HL-60 (cell line): ENCODE results near the gene TMEM39B.
A peak's percentile ranks its signal among the peaks of the same experiment; 100 is the strongest.

Experiments used
- DNase-seq, 2 experiments: peaks; one replicate each; pipeline ENCODE4 v3.0.0-alpha.2; 2010 to 2020; ENCODE audit warnings: low read depth in 1 of 2, low spot score in 1 of 2
- H3K27ac ChIP-seq: fragments of 250-450 bp; sonication (Bioruptor Pico); replicated peaks from 2 replicates; pipeline ENCODE4 v1.5.1; 2020; ENCODE audit warnings: mild to moderate bottlenecking, moderate library complexity
- H3K27me3 ChIP-seq: fragments of 250-450 bp; sonication (Bioruptor Pico); 2 replicates; pipeline ENCODE4 v1.5.1; 2021; ENCODE audit warnings: mild to moderate bottlenecking, moderate library complexity; ENCODE audit not compliant: insufficient read depth, poor library complexity, severe bottlenecking
- H3K4me3 ChIP-seq: replicated peaks from 2 replicates; pipeline ENCODE4 v1.5.1; 2011; ENCODE audit warnings: mild to moderate bottlenecking, control low read depth, low read length; ENCODE audit not compliant: insufficient read depth
- CTCF ChIP-seq: IDR thresholded peaks from one replicate; pipeline ENCODE4 v1.5.1; 2011; ENCODE audit warnings: low read length, control low read depth, inconsistent platforms; ENCODE audit not compliant: insufficient read depth
- GABPA ChIP-seq: IDR thresholded peaks from 2 replicates; pipeline ENCODE4 v1.6.1; 2012; ENCODE audit warnings: low read depth
- POLR2AphosphoS5 ChIP-seq: IDR thresholded peaks from 2 replicates; pipeline ENCODE4 v1.6.1; 2012; ENCODE audit warnings: low read depth
- REST ChIP-seq: IDR thresholded peaks from 2 replicates; pipeline ENCODE4 v1.6.1; 2012; ENCODE audit warnings: low read depth; ENCODE audit not compliant: insufficient replicate concordance
- SPI1 ChIP-seq: IDR thresholded peaks from 2 replicates; pipeline ENCODE4 v1.6.1; 2012; ENCODE audit warnings: low read depth, mild to moderate bottlenecking, borderline replicate concordance

Gene TMEM39B

GRCh38 chr1:32071758-32072621, 749 bp upstream of the TMEM39B start:
- no peaks in the 10 kb centered on the region for H3K27me3 ChIP-seq
- no peak overlapping the region; the same call in 1 of the 2 replicates for H3K27ac ChIP-seq
- TF ChIP-seq REST (no peak), GABPA (no peak), POLR2AphosphoS5 (no peak), SPI1 (no peak), CTCF (no peak)
- no peak for DNase-seq
- H3K4me3 ChIP-seq = peak overlapping the region; percentile 89

GRCh38 chr1:32073299-32074229, 825 bp downstream of the TMEM39B start:
- no peak for DNase-seq
- no peaks in the 10 kb centered on the region for H3K27me3 ChIP-seq
- peak overlapping the region; percentile 83 for H3K27ac ChIP-seq
- TF ChIP-seq GABPA = no peak
- no peak for TF ChIP-seq REST
- no peak for TF ChIP-seq POLR2AphosphoS5
- no peak for TF ChIP-seq CTCF
- H3K4me3 ChIP-seq = peak overlapping the region; percentile 89

GRCh38 chr1:32074841-32075240, 2.1 kb downstream of the TMEM39B start:
- H3K27me3 ChIP-seq = no peaks in the 10 kb centered on the region
- no peak for TF ChIP-seq REST
- no peak for TF ChIP-seq GABPA
- no peak for TF ChIP-seq POLR2AphosphoS5
- no peak overlapping the region for H3K27ac ChIP-seq
- no peak overlapping the region for H3K4me3 ChIP-seq
- DNase-seq = no peak
